ENCODE data around the gene VAT1. TPM values are rescaled to one million over a fixed set of nuclear protein-coding genes. Genes with fewer than 3 reads are reported as not detected.

Gene VAT1
- total RNA-seq, 1 donor from 2014 or later, result 439 TPM

DNA sequence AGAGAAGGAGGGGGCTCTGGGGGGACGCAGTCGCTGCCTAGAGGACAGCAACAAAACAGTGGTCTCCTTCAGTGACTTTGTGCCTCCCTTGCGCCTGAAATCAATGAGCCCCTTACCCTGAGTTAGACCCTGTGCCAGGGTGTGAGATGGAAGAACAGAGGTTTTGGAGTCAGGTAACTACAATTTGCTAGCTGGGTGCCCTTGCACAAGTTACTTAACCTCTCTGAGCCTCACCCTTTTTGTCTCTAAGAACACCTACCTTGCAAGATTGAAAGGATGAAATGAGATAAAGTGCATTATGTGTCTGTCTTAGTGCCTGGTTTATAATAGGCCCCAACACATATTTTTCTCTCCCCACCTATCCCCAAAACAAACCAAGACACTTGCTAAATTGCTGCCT, 12.7 kb upstream of the VAT1 start:
- H3K27me3 Mint-ChIP-seq (ENCODE audit: unreplicated experiment), result peaks cover 3% of the 10 kb centered on the region
- no peak overlapping the region for H3K4me3 Mint-ChIP-seq (ENCODE audit: unreplicated experiment)
- DNase-seq (ENCODE audit: extremely low spot score, unreplicated experiment), result no peak
- no peaks in the 10 kb centered on the region for H3K36me3 Mint-ChIP-seq (ENCODE audit: unreplicated experiment)
- H3K9me3 Mint-ChIP-seq (ENCODE audit: unreplicated experiment), result no peaks in the 10 kb centered on the region
- TF ChIP-seq, protein P1, sequence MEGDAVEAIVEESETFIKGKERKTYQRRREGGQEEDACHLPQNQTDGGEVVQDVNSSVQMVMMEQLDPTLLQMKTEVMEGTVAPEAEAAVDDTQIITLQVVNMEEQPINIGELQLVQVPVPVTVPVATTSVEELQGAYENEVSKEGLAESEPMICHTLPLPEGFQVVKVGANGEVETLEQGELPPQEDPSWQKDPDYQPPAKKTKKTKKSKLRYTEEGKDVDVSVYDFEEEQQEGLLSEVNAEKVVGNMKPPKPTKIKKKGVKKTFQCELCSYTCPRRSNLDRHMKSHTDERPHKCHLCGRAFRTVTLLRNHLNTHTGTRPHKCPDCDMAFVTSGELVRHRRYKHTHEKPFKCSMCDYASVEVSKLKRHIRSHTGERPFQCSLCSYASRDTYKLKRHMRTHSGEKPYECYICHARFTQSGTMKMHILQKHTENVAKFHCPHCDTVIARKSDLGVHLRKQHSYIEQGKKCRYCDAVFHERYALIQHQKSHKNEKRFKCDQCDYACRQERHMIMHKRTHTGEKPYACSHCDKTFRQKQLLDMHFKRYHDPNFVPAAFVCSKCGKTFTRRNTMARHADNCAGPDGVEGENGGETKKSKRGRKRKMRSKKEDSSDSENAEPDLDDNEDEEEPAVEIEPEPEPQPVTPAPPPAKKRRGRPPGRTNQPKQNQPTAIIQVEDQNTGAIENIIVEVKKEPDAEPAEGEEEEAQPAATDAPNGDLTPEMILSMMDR (IDR thresholded peaks at IDR 0.05), result no peak
- H3K27ac Mint-ChIP-seq (ENCODE audit: unreplicated experiment), result no peak overlapping the region
- no peaks in the 10 kb centered on the region for H3K4me1 Mint-ChIP-seq (ENCODE audit: unreplicated experiment)

DNA sequence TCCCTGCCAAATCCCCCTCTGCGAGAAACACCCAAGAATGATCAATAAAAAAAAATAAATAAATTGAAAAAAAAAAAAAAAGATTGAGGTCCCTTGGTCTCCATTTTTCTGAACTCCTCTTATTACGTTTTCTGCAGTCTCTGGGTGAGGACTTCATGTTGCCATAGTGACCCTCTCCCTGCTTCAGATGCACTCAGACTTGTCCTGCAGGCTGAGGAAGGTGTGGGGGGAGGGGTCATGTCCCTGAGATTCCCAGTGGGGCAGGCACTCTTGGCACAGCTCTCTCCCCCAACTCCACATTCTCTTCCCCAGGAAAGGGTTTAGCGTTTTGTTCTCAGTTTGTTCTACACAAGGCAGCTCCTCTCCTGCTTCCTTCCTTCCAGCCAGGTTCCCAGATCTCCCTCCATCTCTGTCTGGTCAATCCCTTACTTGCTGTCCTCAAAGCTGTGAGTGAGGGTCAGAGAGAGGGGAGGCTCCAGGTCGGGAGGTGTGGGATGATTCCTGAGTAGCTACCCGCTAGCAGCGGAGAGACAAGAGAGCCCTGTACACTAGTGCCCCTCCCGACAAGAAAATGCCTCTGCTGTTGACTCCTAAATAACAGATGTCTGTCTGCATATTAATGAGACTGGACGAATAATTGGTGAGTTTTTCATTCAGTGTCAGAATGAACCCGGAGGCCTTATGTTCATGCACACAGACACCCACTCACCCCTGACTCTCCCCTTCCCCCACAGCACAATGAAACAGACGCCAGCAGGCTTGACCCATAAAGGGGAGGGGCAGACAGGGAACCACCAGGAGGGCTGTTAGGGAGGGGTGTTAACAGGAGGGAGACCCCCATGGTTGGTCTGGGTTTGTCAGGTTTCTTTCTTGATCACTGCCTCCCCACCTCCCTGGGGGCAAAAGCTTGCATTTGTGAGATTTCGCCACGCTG, 12.0 kb upstream of the VAT1 start:
- no peak overlapping the region for H3K4me3 Mint-ChIP-seq (ENCODE audit: unreplicated experiment)
- TF ChIP-seq, protein P1 (IDR thresholded peaks at IDR 0.05), result no peak
- no peaks in the 10 kb centered on the region for H3K4me1 Mint-ChIP-seq (ENCODE audit: unreplicated experiment)
- peaks cover 3% of the 10 kb centered on the region for H3K27me3 Mint-ChIP-seq (ENCODE audit: unreplicated experiment)
- no peaks in the 10 kb centered on the region for H3K36me3 Mint-ChIP-seq (ENCODE audit: unreplicated experiment)
- H3K9me3 Mint-ChIP-seq (ENCODE audit: unreplicated experiment), result no peaks in the 10 kb centered on the region
- no peak overlapping the region for H3K27ac Mint-ChIP-seq (ENCODE audit: unreplicated experiment)
- DNase-seq (ENCODE audit: extremely low spot score, unreplicated experiment), result no peak

DNA sequence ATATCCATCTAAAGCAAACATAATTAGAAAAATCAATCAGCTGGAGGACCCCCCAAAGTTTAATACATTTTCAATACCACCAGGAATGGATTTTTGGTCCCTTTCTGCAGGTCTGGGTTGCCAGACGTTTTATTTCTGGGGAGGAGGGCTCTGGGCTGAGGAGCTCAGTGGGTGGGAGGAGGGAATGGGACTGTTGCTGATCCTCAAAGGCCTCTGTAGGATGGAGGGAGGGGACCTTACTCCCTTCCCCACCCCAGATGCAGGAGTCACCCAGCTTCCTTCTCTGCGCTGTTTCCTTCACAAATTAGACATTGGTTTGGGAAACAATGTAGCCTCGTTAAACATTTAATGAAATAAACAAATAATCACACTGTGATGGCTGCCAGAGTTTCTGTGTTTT, 9.5 kb upstream of the VAT1 start:
- no peak for DNase-seq (ENCODE audit: extremely low spot score, unreplicated experiment)
- Mint-ChIP-seq H3K27me3 (ENCODE audit: unreplicated experiment) (peaks cover 3% of the 10 kb centered on the region), H3K4me3 (ENCODE audit: unreplicated experiment) (no peak overlapping the region), H3K4me1 (ENCODE audit: unreplicated experiment) (no peaks in the 10 kb centered on the region), H3K9me3 (ENCODE audit: unreplicated experiment) (no peaks in the 10 kb centered on the region), H3K27ac (ENCODE audit: unreplicated experiment) (no peak overlapping the region), H3K36me3 (ENCODE audit: unreplicated experiment) (no peaks in the 10 kb centered on the region)
- TF ChIP-seq, protein P1 (IDR thresholded peaks at IDR 0.05), result no peak

DNA sequence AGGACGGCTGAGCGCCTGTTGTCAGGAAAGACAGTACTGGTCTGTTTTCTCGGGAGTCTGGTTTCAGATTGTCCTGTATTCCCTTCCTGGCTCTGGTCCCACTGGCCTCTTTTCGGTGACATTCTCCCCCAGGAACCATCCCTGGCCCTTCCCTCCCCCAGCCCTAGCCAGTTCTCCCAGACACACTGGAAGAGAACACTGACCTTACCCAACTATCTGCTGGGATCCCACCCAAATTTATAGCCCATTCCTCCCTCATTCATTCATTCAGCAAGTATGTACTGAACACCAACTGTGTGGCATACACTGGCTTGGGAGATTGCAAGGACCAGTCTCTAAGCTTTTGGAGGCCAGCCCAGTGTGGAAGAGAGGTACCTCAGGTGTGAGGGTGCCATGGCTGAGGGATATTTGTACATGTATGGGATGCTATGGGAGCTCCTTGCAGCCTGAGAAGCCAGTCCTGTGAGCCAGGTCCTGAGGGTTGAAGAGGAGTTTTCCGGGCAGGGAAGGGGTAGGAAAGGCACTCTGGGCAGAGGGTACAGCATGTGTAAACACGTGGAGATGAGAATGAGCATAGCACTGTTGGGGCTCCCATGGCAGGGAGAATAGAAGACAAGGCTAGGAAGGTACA, 8.1 kb upstream of the VAT1 start:
- H3K36me3 Mint-ChIP-seq (ENCODE audit: unreplicated experiment), result no peaks in the 10 kb centered on the region
- no peak overlapping the region for H3K27ac Mint-ChIP-seq (ENCODE audit: unreplicated experiment)
- TF ChIP-seq, protein P1 (IDR thresholded peaks at IDR 0.05), result no peak
- peaks cover 5% of the 10 kb centered on the region for H3K4me1 Mint-ChIP-seq (ENCODE audit: unreplicated experiment)
- DNase-seq (ENCODE audit: extremely low spot score, unreplicated experiment), result no peak
- no peaks in the 10 kb centered on the region for H3K9me3 Mint-ChIP-seq (ENCODE audit: unreplicated experiment)
- no peak overlapping the region for H3K4me3 Mint-ChIP-seq (ENCODE audit: unreplicated experiment)
- H3K27me3 Mint-ChIP-seq (ENCODE audit: unreplicated experiment), result peaks cover 3% of the 10 kb centered on the region

DNA sequence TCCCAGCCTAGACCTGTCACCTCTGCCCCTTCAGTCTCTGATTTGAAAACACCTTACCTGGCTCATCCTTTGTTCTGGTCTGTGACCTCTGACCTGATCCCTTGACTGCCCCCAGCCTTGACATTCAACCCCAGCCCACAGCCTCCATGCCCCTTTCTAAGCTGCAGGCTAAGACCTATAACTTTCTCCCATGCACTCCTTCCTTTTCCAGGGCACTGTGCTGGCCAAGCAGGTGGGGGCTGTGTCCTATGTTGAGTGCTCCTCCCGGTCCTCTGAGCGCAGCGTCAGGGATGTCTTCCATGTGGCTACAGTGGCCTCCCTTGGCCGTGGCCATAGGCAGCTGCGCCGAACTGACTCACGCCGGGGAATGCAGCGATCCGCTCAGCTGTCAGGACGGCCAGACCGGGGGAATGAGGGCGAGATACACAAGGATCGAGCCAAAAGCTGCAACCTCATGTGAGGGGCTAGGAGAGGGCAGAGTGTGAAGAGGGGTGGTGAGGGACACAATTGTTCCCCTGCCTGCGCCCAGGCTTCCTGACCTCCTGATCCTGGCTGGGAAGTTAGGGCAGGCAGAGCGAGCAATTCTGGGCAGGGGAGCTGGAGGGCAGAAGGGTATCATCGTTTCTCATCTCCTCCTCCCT, 6.2 kb upstream of the VAT1 start:
- TF ChIP-seq, protein P1 (IDR thresholded peaks at IDR 0.05), result no peak
- Mint-ChIP-seq H3K4me3 (ENCODE audit: unreplicated experiment) (no peak overlapping the region), H3K4me1 (ENCODE audit: unreplicated experiment) (peaks cover 12% of the 10 kb centered on the region), H3K9me3 (ENCODE audit: unreplicated experiment) (no peaks in the 10 kb centered on the region), H3K27me3 (ENCODE audit: unreplicated experiment) (no peaks in the 10 kb centered on the region), H3K36me3 (ENCODE audit: unreplicated experiment) (no peaks in the 10 kb centered on the region), H3K27ac (ENCODE audit: unreplicated experiment) (no peak overlapping the region)
- no peak for DNase-seq (ENCODE audit: extremely low spot score, unreplicated experiment)

Measured in osteocyte (in vitro differentiated cells).